ENCODE results near the gene WNT5B.

The WNT5B gene

DNA sequence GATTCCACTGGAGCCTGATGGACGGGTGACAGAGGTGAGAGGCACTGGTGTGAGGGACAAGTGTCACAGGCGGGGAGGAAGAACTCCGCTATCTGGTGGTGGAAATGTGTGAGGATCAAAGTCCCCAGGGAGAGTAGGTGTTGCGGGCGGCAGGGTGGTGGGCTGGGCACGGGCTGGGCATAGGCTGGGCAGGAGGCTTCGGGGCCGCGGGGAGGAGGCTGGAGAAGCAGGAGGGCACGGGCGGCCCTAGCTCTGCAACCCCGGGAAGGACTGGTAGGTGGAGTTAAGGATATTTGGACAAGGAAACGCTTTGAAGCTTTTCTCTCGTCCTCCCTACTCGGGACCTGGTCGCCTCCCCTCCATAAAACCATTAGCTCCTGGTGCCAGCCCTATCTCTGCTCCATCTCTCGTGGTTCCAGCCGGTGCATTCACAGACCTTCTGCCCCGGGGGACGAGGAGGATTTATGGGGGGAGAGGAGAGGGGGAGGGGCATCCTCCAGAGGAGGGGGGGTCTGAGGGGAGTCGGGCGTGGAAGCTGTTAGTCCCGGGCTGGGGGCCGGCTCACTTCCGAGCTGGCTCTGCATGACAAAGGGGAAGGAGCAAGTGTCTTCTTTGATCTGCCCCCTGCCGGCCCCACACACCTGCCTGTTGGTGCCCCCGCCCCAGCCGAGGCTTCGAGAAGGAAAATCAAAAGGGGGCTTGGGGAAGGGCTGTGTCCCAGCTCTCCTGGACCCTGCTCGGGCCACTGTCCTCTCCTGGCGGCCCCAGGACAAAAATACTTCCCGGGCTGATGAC, 504 bp downstream of the WNT5B start:
- H3K27ac ChIP-seq (ENCODE audit: low read depth, low read length): no peak overlapping the region
- H3K9me3 ChIP-seq (ENCODE audit: control insufficient read depth in 5 of 5, low read length in 5 of 5): no peaks in the 10 kb centered on the region
- peaks cover 3 to 64% (median 46%) of the 10 kb centered on the region in 5 donors for H3K4me1 ChIP-seq (ENCODE audit: control insufficient read depth in 5 of 5, insufficient read depth in 5 of 5, low read length in 5 of 5)
- no peaks in the 10 kb centered on the region for H3K36me3 ChIP-seq (ENCODE audit: control insufficient read depth in 5 of 5, insufficient read depth in 5 of 5, low read length in 5 of 5)
- peak overlapping the region; percentile 53 to 71 (median 64) for H3K4me3 ChIP-seq (ENCODE audit: low read depth in 1 of 5, low read length in 5 of 5)
- H3K9ac ChIP-seq (ENCODE audit: low read length in 5 of 5): peak overlapping the region in 2 of 5 donors; percentile 9 to 62
- H3K27me3 ChIP-seq (ENCODE audit: control insufficient read depth in 5 of 5, insufficient read depth in 4 of 5, low read length in 5 of 5): peaks cover 0 to 2% (median 0%) of the 10 kb centered on the region in 5 donors

DNA sequence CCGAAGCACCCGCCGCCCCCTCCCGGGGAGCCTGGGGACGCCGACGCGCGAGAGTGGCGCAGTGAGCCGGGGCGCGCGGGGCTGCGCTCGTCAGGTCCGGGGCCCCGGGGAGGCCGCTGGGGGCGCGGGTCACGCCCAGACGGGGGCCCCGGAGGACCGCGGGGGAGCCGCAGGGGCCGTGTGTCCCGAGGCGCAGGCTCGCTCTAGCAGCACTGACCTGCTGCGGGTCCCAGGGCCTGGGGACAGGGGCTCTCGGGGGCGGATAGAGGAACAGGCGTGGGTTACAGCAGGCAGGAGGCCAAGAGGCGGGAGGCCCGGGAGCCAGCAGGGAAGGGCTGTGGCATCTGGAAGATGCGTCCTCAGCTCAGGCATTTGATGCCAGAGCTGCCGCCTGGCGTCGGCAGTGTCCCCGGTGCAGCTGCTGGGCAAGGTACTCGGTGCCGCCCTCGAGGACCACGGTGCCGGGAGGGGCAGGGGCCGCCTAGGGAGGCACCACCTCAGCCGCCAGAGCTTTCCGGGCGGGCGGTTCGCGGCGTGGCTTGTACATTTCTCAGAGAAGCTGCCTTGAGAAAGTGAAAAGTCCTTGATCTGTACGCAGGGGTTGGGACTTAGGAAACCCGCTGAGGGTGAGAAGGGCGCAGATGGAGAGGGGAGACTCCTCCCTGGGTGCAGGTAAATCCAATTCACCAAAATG, 1.2 kb downstream of the WNT5B start:
- Histone ChIP-seq H3K4me1 (ENCODE audit: control insufficient read depth in 5 of 5, insufficient read depth in 5 of 5, low read length in 5 of 5) (peaks cover 3 to 62% (median 49%) of the 10 kb centered on the region in 5 donors), H3K36me3 (ENCODE audit: control insufficient read depth in 5 of 5, insufficient read depth in 5 of 5, low read length in 5 of 5) (no peaks in the 10 kb centered on the region), H3K27me3 (ENCODE audit: control insufficient read depth in 5 of 5, insufficient read depth in 4 of 5, low read length in 5 of 5) (peaks cover 0 to 2% (median 0%) of the 10 kb centered on the region in 5 donors), H3K4me3 (ENCODE audit: low read depth in 1 of 5, low read length in 5 of 5) (peak overlapping the region; percentile 29 to 71 (median 64)), H3K9ac (ENCODE audit: low read length in 5 of 5) (peak overlapping the region in 2 of 5 donors; percentile 9 to 62), H3K27ac (ENCODE audit: low read depth, low read length) (no peak overlapping the region), H3K9me3 (ENCODE audit: control insufficient read depth in 5 of 5, low read length in 5 of 5) (no peaks in the 10 kb centered on the region)

DNA sequence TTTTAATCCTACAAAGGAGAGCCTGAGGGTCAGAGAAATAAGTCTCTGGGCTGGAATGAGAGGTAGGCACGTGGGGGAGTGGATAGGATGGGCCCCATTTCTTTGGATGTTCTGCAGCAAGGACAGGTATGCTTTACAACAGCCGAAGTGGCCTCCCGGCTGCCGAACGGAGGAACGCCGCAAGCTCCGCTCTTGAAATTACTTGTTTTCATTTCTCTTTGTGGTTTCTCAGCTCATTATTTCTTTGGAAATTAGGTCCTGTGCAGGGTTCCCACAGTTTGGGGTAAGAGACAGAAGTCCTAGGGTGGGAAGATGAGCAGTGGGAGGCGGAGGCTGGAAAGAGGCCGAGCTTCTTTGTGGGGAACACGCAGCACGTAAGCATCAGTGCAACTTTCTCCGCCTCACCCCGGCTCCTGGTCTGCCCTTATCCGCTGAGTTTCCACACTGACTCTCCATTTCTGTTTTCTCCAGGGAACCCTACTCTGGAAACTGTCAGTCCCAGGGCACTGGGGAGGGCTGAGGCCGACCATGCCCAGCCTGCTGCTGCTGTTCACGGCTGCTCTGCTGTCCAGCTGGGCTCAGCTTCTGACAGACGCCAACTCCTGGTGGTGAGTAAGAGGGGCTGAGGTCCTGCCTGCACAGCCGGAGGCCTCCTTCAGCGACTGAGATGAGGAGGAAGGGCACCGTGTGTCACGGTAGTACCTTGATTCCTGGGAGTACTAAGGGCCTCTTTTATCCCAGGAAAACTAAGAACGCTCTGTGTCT, 2.0 kb downstream of the WNT5B start:
- Histone ChIP-seq H3K9ac (ENCODE audit: low read length in 5 of 5) (peak overlapping the region in 1 of 5 donors; percentile 19), H3K4me1 (ENCODE audit: control insufficient read depth in 5 of 5, insufficient read depth in 5 of 5, low read length in 5 of 5) (peaks cover 3 to 55% (median 44%) of the 10 kb centered on the region in 5 donors)

DNA sequence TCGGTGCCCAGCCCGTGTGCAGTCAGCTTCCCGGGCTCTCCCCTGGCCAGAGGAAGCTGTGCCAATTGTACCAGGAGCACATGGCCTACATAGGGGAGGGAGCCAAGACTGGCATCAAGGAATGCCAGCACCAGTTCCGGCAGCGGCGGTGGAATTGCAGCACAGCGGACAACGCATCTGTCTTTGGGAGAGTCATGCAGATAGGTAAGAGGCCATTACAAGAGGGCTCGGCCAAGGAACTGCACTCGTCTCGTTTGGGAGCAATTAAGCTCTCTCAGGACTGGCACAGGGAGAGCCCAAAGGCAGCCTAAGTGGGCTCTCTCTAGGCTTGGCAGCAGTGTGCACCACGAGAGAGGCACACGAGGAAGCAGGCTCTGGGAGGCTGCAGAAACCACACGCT, 3.7 kb downstream of the WNT5B start:
- Histone ChIP-seq H3K27me3 (ENCODE audit: control insufficient read depth in 5 of 5, insufficient read depth in 4 of 5, low read length in 5 of 5) (peaks cover 0 to 2% (median 0%) of the 10 kb centered on the region in 5 donors), H3K9ac (ENCODE audit: low read length in 5 of 5) (no peak overlapping the region), H3K36me3 (ENCODE audit: control insufficient read depth in 5 of 5, insufficient read depth in 5 of 5, low read length in 5 of 5) (no peaks in the 10 kb centered on the region), H3K9me3 (ENCODE audit: control insufficient read depth in 5 of 5, low read length in 5 of 5) (no peaks in the 10 kb centered on the region), H3K4me3 (ENCODE audit: low read depth in 1 of 5, low read length in 5 of 5) (peak overlapping the region in 1 of 5 donors; percentile 8), H3K4me1 (ENCODE audit: control insufficient read depth in 5 of 5, insufficient read depth in 5 of 5, low read length in 5 of 5) (peaks cover 3 to 55% (median 44%) of the 10 kb centered on the region in 5 donors), H3K27ac (ENCODE audit: low read depth, low read length) (peak overlapping the region; percentile 62)

More for the DNA sequence above, 2.0 kb downstream of the WNT5B start:
- Histone ChIP-seq H3K9me3 (ENCODE audit: control insufficient read depth in 5 of 5, low read length in 5 of 5) (no peaks in the 10 kb centered on the region), H3K27me3 (ENCODE audit: control insufficient read depth in 5 of 5, insufficient read depth in 4 of 5, low read length in 5 of 5) (peaks cover 0 to 2% (median 0%) of the 10 kb centered on the region in 5 donors), H3K4me3 (ENCODE audit: low read depth in 1 of 5, low read length in 5 of 5) (peak overlapping the region; percentile 29 to 71 (median 64)), H3K27ac (ENCODE audit: low read depth, low read length) (no peak overlapping the region), H3K36me3 (ENCODE audit: control insufficient read depth in 5 of 5, insufficient read depth in 5 of 5, low read length in 5 of 5) (no peaks in the 10 kb centered on the region)

DNA sequence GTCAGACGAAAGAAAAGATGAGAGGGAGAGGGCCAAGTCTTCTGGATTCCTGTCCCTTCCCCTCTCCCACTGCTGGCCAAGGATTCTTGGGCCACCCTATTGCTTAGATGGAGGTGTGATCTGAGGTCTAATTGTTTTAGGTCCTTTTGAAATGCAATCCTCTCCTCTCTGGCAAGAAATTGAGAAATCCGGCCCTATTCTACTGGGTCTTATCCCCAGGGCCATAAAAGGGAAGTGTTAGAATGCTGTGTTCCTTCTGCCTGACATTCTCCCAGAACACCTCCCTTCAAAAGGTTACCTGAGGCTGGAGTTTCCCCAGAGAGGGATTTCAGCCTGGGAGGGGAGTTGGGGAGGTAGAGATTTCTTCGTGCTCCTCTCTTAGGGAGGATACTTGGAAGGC, 4.4 kb downstream of the WNT5B start:
- H3K4me1 ChIP-seq (ENCODE audit: control insufficient read depth in 5 of 5, insufficient read depth in 5 of 5, low read length in 5 of 5): peaks cover 3 to 55% (median 44%) of the 10 kb centered on the region in 5 donors
- H3K36me3 ChIP-seq (ENCODE audit: control insufficient read depth in 5 of 5, insufficient read depth in 5 of 5, low read length in 5 of 5): no peaks in the 10 kb centered on the region
- no peaks in the 10 kb centered on the region for H3K9me3 ChIP-seq (ENCODE audit: control insufficient read depth in 5 of 5, low read length in 5 of 5)
- H3K27ac ChIP-seq (ENCODE audit: low read depth, low read length): peak overlapping the region; percentile 62
- peaks cover 0 to 2% (median 0%) of the 10 kb centered on the region in 5 donors for H3K27me3 ChIP-seq (ENCODE audit: control insufficient read depth in 5 of 5, insufficient read depth in 4 of 5, low read length in 5 of 5)
- peak overlapping the region in 1 of 5 donors; percentile 17 for H3K9ac ChIP-seq (ENCODE audit: low read length in 5 of 5)
- no peak overlapping the region for H3K4me3 ChIP-seq (ENCODE audit: low read depth in 1 of 5, low read length in 5 of 5)

DNA sequence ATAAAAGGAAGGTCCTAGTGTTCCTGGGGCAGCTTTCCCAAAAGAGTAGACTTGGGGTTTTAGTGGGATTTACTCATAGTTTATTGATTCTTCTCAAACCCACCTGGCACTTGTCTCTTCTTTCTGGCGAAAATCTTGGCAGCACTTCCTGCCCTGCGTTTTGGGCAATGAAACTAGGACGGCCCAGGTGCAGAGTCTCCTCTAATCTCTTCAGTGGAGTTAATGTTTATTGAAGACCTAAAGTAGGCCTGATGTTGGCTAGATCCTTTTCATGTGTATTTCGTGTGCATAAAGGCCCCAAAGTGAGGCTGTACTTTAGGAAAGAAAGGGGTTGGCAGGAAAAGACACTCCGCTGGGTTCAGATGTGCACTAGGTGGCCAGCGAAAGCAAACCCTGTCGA, 5.1 kb downstream of the WNT5B start:
- peaks cover 0 to 2% (median 0%) of the 10 kb centered on the region in 5 donors for H3K27me3 ChIP-seq (ENCODE audit: control insufficient read depth in 5 of 5, insufficient read depth in 4 of 5, low read length in 5 of 5)
- H3K9ac ChIP-seq (ENCODE audit: low read length in 5 of 5): peak overlapping the region in 1 of 5 donors; percentile 17
- no peak overlapping the region for H3K4me3 ChIP-seq (ENCODE audit: low read depth in 1 of 5, low read length in 5 of 5)
- H3K36me3 ChIP-seq (ENCODE audit: control insufficient read depth in 5 of 5, insufficient read depth in 5 of 5, low read length in 5 of 5): no peaks in the 10 kb centered on the region
- no peak overlapping the region for H3K27ac ChIP-seq (ENCODE audit: low read depth, low read length)
- no peaks in the 10 kb centered on the region for H3K9me3 ChIP-seq (ENCODE audit: control insufficient read depth in 5 of 5, low read length in 5 of 5)
- H3K4me1 ChIP-seq (ENCODE audit: control insufficient read depth in 5 of 5, insufficient read depth in 5 of 5, low read length in 5 of 5): peaks cover 3 to 55% (median 44%) of the 10 kb centered on the region in 5 donors

DNA sequence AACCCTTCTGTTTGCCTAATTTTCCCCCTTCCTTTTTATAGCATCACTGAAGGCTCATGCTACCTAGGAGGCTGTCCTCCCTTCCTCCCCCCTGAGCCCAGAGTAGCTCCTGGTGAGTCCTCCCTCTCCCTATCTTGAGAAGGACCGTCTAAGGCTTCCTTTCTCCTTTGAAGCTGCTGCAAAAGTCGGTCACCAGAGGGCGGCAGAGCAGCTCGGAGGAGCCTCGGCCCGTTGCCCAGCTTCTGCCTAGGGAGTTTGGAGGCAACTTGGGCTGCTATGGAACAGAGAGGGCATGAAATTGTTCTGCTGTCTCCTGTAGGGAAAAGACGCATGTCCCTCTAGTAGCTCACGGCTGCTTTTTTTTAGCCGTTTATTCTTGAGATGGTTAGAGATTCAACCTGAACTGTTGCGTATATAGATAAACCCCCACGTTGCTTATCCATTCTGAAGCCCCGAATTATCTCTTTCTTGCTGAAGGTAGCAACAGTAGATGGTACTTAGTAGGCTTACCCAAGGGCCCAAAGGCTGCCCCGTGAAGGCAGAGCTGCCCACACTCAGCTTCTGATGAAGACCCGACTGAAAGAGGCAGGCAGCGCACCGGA, 5.7 kb downstream of the WNT5B start:
- peaks cover 3 to 51% (median 40%) of the 10 kb centered on the region in 5 donors for H3K4me1 ChIP-seq (ENCODE audit: control insufficient read depth in 5 of 5, insufficient read depth in 5 of 5, low read length in 5 of 5)
- peaks cover 0 to 3% (median 0%) of the 10 kb centered on the region in 5 donors for H3K36me3 ChIP-seq (ENCODE audit: control insufficient read depth in 5 of 5, insufficient read depth in 5 of 5, low read length in 5 of 5)
- H3K9me3 ChIP-seq (ENCODE audit: control insufficient read depth in 5 of 5, low read length in 5 of 5): no peaks in the 10 kb centered on the region
- H3K27ac ChIP-seq (ENCODE audit: low read depth, low read length): no peak overlapping the region
- H3K27me3 ChIP-seq (ENCODE audit: control insufficient read depth in 5 of 5, insufficient read depth in 4 of 5, low read length in 5 of 5): peaks cover 0 to 2% (median 0%) of the 10 kb centered on the region in 5 donors
- H3K4me3 ChIP-seq (ENCODE audit: low read depth in 1 of 5, low read length in 5 of 5): no peak overlapping the region
- H3K9ac ChIP-seq (ENCODE audit: low read length in 5 of 5): peak overlapping the region in 1 of 5 donors; percentile 17

DNA sequence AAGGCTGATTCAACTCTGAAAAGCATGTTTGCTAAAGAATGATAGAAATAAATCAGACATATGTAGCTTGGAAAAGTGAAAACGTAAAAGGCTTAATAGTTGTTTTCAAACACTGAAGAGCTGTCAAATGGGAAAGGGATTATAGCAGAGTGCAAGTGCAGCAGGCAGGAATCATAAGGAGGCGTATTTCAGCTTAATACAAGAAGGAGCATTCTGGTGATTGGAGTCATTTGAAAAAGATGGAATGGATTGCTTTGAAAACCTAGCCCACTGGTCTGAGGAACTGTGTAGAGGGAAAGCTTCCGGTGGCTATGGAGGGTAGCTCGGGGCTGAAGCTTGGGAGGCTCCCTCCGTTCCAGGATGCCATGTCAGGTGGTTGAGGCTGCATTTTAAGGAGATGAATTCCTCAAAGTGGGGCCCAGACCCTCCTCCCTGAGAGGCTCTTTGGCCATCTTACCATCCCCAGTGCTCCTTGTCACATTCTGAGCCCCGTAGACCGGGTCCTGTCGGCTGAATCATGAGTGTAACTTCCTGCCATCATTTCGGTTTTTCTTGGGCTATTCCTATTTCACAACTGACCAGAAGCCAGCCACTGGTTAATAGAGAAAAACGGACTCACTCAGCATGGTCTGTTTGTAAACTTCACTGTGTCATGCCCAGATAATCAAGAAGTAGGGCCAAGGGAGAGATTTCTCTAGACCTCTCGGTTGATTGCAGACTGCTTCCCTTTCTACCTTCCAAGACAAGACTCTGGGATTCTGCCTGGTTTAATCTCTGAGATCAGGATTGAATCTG, 6.5 kb downstream of the WNT5B start:
- Histone ChIP-seq H3K9ac (ENCODE audit: low read length in 5 of 5) (no peak overlapping the region), H3K27ac (ENCODE audit: low read depth, low read length) (no peak overlapping the region), H3K4me1 (ENCODE audit: control insufficient read depth in 5 of 5, insufficient read depth in 5 of 5, low read length in 5 of 5) (peaks cover 3 to 43% (median 32%) of the 10 kb centered on the region in 5 donors), H3K27me3 (ENCODE audit: control insufficient read depth in 5 of 5, insufficient read depth in 4 of 5, low read length in 5 of 5) (peaks cover 0 to 2% (median 0%) of the 10 kb centered on the region in 5 donors), H3K9me3 (ENCODE audit: control insufficient read depth in 5 of 5, low read length in 5 of 5) (no peaks in the 10 kb centered on the region), H3K36me3 (ENCODE audit: control insufficient read depth in 5 of 5, insufficient read depth in 5 of 5, low read length in 5 of 5) (peaks cover 0 to 8% (median 0%) of the 10 kb centered on the region in 5 donors), H3K4me3 (ENCODE audit: low read depth in 1 of 5, low read length in 5 of 5) (no peak overlapping the region)

DNA sequence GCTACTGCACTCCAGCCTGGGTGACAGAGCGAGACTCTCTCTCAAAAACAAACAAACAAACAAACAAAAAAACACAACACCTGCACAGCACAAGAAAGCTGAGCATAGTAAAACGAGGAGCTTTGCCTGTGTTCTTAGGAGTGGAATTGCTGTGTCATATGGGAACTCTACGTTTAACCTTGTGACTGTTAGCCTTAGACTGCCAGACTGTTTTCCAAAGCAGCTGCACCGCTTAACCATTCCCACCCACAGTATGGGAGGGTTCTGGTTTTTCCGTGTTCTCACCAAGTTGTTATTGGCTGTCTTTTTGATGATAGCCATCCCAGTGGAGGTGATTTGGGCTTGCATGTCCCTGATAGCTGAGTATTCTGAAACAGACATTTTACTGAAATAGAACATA, 9.2 kb downstream of the WNT5B start:
- Histone ChIP-seq H3K9ac (ENCODE audit: low read length in 5 of 5) (no peak overlapping the region), H3K36me3 (ENCODE audit: control insufficient read depth in 5 of 5, insufficient read depth in 5 of 5, low read length in 5 of 5) (peaks cover 0 to 8% (median 0%) of the 10 kb centered on the region in 5 donors), H3K27me3 (ENCODE audit: control insufficient read depth in 5 of 5, insufficient read depth in 4 of 5, low read length in 5 of 5) (no peaks in the 10 kb centered on the region), H3K4me1 (ENCODE audit: control insufficient read depth in 5 of 5, insufficient read depth in 5 of 5, low read length in 5 of 5) (peaks cover 3 to 18% (median 14%) of the 10 kb centered on the region in 5 donors), H3K9me3 (ENCODE audit: control insufficient read depth in 5 of 5, low read length in 5 of 5) (no peaks in the 10 kb centered on the region), H3K4me3 (ENCODE audit: low read depth in 1 of 5, low read length in 5 of 5) (no peak overlapping the region), H3K27ac (ENCODE audit: low read depth, low read length) (no peak overlapping the region)

Measured in subcutaneous abdominal adipose tissue (tissue), 5 donors.